ENCODE results near the gene BEST1.

GRCh38 chr11:62008193-62008592, 58.0 kb downstream of the BEST1 start:
- TF ChIP-seq CTCF (conservative IDR thresholded peaks at IDR 0.05 in 1 of 2, IDR thresholded peaks at IDR 0.05 in 1 of 2; ENCODE audit: low read depth in 1 of 2, low read length in 2 of 2) (no peak), EZH2 (IDR thresholded peaks at IDR 0.05; ENCODE audit: low read length, missing control alignments) (no peak)
